IPS DF 19.7 (cell line): ENCODE measurements around the gene SHH.

Experiments
- DNase-seq: peaks from one replicate; pipeline ENCODE4 v3.0.0-alpha.2; 2013; ENCODE audit warnings: low read depth, low spot score

SHH gene

GRCh38 chr7:155811895-155812761 is at the start of gene SHH:
SHH (minus strand) TSS chr7:155812463; CDS start chr7:155812122, 341 bp downstream.
- no peak for DNase-seq

DNA sequence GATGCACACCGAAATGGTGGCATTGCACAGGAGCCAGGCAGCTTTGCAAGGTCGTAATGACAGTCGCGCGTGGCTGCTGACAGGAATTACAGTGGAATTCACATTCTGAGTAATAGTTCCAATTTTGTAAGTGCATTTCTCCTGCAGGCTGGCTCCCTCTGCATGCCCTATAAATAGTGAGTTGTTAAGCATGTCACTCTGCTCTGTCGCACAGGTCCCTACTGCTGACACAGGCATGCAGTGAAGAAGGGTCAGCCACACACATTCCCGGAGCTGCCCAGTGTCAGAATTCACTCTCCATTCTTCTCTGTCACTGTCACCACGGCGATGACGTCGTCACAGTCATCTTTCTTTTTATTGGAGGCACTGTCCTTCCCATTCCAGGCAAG is 49.2 kb upstream of the SHH start:
- no peak for DNase-seq

GRCh38 chr7:155860840-155861479 is 48.7 kb upstream of the SHH start:
- DNase-seq: no peak

DNA sequence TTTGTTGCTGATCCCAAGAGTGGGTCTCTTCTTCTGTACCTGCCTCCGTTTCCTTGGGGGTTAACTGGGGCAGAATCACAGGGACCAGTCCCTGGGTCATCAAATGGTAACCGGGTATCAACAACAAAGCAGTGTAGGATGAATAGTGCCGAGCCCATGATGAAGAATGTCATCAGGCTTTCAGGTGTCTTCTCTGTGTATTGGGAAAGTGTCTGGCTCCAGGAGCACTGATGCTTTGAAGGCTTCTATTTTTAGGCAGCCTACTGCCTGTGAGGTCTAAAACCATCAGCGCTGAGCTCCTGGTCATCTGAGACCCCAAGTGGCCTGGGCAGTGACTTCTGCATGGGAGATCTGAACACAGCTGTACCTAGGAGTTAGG is 48.2 kb upstream of the SHH start:
- no peak for DNase-seq

DNA sequence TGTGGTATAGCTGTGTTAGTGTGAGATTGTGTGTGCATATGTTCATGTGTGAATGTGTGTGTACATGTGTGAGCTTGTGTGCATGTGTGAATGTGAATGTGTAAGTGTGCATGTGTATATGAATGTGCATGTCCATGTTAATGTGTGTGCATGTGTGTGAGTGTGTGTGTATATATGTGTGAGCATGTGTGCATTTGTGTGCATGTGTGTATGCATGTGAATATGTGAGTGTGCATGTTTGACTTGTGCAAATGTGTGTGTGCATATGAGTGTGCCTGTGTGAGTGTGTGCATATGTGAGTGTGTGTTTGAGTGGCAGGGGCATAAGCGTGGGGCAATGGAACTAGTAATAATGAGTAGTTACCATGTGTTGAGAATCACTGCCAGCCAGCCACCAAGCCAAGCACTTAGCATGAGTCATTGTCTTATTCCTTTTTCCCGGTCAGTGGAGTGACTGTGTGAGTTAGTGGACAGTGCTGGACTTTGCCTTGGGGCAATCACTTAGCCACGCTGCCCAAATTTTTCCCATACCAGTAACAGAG is 46.3 kb upstream of the SHH start:
- DNase-seq: no peak

- no peak for DNase-seq
Measured at GRCh38 chr7:155857141-155857540, 44.9 kb upstream of the SHH start.

DNA sequence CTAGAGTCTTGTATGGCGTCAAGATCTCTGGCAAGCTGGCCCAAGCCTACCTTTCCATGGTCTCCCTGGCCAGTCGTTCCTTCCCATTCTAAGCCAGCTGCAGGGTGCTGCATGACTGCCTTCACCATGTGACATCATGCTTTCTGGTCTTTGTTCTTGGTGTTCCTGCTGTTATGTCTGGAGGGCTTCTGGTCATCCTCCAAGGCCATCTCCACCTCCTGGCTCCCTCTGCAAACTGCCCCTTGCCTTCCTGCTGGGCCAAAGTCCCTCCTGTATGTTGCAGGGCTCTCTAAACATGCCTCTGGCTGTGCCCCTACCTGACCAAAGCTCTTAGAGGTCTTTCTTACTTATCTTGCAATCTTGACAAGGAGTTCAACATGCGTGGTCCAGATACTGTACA is 44.4 kb upstream of the SHH start:
- no peak for DNase-seq

DNA sequence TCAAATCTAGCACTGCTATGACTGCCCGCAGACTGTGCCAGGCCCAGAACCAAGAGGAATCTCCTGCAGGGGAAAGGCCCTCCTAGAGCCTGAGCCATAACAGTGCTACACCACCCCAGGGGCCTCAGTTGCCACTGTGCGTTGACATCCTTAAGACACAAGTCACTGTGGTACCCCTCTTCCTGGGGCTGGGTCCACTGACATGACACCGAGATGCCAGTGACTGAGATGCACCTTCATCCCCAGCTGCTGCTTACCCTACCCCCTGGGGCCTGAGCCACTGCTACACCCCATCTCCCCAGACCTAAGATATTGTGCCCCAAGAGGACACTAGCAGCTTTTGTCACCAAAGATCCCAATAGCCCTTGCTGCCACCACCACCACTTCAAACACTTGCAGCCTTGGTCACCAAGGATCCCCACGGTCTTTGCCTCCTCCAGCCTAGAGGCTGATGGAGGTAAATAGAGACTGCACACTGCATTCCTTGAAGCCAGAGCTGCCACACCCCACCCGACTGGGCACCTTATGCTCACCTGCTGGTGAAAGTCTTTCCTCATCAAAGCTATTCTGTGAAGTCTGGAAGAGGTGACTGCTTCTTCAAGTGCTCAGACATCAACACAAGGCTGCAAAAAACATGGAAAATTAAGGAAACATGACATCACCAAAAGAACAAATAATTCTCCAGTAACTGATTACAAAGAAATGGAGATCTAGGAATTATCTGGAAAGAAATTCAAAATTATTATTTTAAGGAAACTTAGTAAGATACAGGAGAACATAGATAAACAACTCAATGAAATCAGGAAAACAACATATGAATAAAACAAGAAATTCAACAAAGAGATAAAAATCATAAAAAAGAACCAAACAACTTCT is 40.4 kb upstream of the SHH start:
- no peak for DNase-seq

DNA sequence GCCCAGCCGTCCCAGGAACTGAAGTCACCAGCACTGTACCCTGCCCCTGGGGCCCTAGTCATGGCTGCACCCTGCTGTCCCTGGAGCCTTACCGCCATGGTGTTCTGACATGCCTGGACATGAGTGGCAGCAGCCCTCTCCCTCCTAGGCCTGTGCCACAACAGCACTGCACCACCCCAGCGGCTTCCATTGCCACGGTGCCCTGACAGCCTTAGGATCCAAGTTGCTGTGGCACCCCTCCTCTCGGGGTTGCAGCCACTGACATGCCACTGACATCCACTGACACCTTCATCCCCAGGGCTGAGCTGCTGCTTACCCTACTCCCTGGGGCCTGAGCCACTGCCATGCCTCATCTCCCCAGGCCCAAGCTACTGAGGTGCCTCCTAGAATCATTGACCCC is 39.6 kb upstream of the SHH start:
- no peak for DNase-seq

GRCh38 chr7:155850766-155851678 is 38.8 kb upstream of the SHH start:
- no peak for DNase-seq

GRCh38 chr7:155850001-155850436 is 37.8 kb upstream of the SHH start:
- no peak for DNase-seq

DNA sequence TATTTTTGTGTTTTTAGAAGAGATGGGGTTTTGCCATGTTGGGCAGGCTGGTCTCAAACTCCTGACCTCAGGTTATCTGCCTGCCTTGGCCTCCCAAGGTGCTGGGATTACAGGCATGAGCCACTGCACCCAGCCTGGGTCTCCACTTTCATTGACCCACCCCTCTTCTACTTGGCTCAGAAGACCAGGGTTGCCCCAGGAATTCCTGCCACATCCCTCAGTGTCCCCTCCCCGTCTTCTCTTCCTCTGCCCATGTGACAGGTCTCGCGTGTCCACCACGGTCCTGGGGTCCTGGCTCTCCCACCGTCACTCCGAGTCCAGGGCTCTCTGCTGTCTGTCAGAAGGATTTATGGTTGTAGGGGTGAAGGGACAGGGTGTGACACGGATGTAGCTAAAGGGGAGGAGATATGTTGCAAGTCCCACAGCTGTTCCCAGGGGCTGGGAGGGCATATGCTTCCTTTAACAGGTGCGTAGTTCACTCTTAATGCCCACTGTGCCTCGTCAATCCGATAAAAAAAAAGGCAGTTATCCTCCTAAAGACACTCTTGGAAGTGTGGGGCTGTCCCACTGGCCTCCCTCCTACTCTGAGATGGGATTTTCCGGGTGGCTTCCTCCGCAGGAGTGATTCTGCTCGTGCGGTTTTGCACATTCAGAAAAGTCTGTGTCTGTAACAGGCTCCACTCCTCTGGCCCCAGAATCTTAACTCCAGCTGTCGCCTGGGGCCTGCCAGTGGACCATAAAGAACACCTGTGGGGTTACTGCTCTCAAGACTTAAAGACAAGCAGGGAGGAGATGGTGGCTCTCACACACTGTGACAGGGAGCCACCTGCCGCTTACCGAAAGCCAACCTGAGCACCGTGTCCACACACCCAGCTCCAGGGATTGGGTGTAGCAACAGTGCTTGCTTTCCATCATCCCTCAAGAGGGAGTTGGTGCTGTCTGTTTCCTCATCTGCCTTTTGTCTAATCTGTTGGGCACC is 36.7 kb upstream of the SHH start:
- no peak for DNase-seq

- no peak for DNase-seq
Measured at GRCh38 chr7:155847821-155848435, 35.7 kb upstream of the SHH start.

GRCh38 chr7:155846936-155847335 is 34.7 kb upstream of the SHH start:
- no peak for DNase-seq

DNA sequence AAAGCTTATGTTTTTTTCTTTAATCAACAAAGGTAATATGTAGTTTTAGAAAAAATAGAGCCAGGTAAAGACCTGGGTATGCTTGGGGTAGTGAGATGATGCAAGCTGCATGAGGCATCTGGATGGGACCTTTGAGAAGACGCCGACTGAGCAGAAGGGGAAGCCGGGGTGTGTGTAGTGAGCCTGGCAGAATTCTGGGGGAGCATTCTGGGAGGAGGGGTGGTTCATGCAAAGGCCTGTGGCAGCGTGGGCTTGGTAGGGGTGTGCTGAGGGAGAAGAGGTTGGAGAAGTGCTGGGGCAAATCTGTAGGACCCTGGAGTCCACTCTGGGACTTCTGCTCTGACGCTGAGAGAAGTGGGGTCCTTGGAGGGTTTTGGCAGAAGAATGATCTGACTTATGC is 33.9 kb upstream of the SHH start:
- DNase-seq: no peak

- no peak for DNase-seq
Measured at GRCh38 chr7:155845226-155845625, 33.0 kb upstream of the SHH start.

DNA sequence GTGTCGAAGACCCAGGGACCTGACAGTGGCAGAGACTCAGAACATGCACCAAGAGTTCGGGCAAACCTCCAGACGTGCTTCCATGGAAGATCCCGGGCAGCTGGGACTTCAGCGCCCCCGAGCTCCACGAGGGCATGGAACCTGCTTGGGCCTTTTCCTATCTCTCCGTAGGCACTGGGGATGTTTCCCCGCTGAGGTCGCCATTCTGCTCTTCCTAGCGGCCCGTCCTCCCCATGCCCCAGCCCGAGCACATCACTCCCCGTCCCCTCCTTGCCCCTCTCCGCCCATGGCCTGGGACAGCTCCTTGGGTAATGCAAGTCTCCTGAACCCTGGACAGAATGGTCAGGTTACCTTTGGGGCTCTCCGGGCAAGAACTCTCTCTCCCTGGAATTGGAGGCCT is 32.3 kb upstream of the SHH start:
- no peak for DNase-seq

DNA sequence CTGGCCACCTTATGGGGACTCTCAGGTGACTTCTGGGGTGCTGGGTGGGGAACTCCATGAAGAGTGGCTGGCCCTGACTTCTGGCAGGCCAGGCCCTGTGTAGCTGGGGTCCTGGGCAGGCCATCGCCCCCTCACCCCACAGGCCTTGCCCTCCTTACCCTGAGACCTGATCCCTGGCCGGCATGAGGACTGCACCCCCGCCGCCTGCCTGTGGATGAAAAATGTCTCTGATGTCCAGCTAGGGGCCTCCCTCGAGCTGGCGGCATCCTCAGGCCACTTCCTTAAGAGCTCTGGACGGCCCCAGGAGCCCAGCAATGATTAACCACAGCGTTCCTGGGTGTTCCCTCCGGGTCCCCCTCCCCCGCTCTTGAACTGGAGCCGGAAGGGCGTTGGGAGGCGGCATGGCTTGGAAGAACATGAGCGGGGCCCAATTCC is 31.8 kb upstream of the SHH start:
- no peak for DNase-seq

DNA sequence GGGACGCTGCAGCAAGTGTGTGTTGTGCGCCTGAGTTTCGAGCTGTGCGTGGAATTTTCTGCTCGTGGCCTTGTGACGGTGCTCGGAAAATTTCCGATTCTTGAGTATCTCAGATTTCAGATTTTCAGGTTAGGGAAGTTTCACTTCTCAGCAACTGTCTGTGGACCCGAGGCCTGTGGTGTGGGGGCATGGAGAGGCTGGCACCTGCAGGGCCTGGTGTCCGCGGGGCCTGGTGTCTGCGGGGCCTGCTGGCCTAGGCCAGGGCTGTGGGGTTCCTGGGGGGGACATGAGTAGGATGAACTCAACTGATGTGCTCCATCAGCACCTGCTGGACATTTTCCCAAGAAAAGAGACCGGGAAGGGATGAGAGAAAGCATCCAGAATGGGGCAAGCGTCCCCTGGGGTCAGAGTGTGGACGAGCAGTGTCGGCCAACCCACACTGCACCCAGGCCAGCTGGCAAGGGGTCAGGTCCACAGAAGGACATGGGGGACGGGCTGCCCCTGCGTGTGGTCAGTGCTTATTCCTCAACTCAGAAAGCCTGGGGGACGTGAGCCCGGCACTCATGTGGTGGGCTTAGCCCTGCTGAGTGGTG is 31.3 kb upstream of the SHH start:
- DNase-seq: no peak
